Measurements from ENCODE around the gene FOXD4L1. TPM values are rescaled to one million over a fixed set of nuclear protein-coding genes. Genes with fewer than 3 reads are reported as not detected.

Gene FOXD4L1
- 0.12 TPM in 1 of 2 replicates, not detected in the other for total RNA-seq

GRCh38 chr2:113498365-113498764 is at the start of gene FOXD4L1:
TSS of gene FOXD4L1 (plus strand) at chr2:113498665. CDS start at chr2:113499257, 592 bp downstream.

Other genes with a start within 250 kb of the FOXD4L1 start
- gene PAX8, start 219.7 kb upstream of the FOXD4L1 start, total RNA-seq, result 0.12 and 0.89 TPM in 2 replicates
- 34.3 and 42.9 TPM in 2 replicates for gene ZNG1B, start 61.0 kb upstream of the FOXD4L1 start, total RNA-seq
- gene RABL2A, start 128.6 kb downstream of the FOXD4L1 start, total RNA-seq, result 7.6 and 7.7 TPM in 2 replicates